Right lobe of liver (tissue), 6 donors: ENCODE results near the gene YPEL4. TPM values are rescaled to one million over a fixed set of nuclear protein-coding genes. Genes with fewer than 3 reads are reported as not detected.
A peak's percentile ranks its signal among the peaks of the same experiment; 100 is the strongest.
"Not testable (repeated sequence)": the region's sequence is repeated elsewhere in the genome, so short reads cannot be mapped to it uniquely, and the experiment has no call there.

Experiments
- ATAC-seq, 4 donors: fragments of 200-7000 bp; cut with Tn5 transposase; one replicate each; pipeline ENCODE4 v1.9.1; 2020; ENCODE audit warnings: mild to moderate bottlenecking in 4 of 4, moderate library complexity in 4 of 4
- DNase-seq, 3 donors: peaks; one replicate each; pipeline ENCODE4 v3.0.0-alpha.2; 2020
- H3K27ac ChIP-seq, 3 donors: fragments of 200-600 bp; one replicate each; pipeline ENCODE4 v1.8.0; 2022
- H3K27me3 ChIP-seq, 2 donors: fragments of 200-600 bp; one replicate each; pipeline ENCODE4 v1.8.0; 2022
- H3K36me3 ChIP-seq, 4 donors: fragments of 200-600 bp; sonication (generic) in 1 of 4; one replicate each; pipeline versions ENCODE4 v1.5.1 to v1.8.0; 2017 to 2022; ENCODE audit warnings: control low read depth in 1 of 4
- H3K4me1 ChIP-seq, 4 donors: fragments of 200-600 bp; sonication (generic) in 1 of 4; one replicate each; pipeline versions ENCODE4 v1.5.1 to v1.8.0; 2017 to 2022; ENCODE audit warnings: control low read depth in 1 of 4
- H3K4me3 ChIP-seq, 3 donors: fragments of 200-600 bp; one replicate each; pipeline ENCODE4 v1.8.0; 2022
- H3K9me3 ChIP-seq, 4 donors: fragments of 200-600 bp; sonication (generic) in 1 of 4; one replicate each; pipeline versions ENCODE4 v1.5.1 to v1.8.0; 2017 to 2022; ENCODE audit warnings: control low read depth in 1 of 4
- POLR2A ChIP-seq: fragments of 450-650 bp; IDR thresholded peaks from one replicate; pipeline ENCODE4 v1.6.1; 2017; ENCODE audit warnings: antibody characterized with exemption, mild to moderate bottlenecking
- WGBS: methylation state at CpG from one replicate; pipeline ENCODE4 v1.1.6; 2018; ENCODE audit warnings: low coverage, low lambda C conversion rate; ENCODE audit not compliant: insufficient coverage; ENCODE audit errors: missing lambda C conversion rate; 5-methylcytosine and 5-hydroxymethylcytosine counted together
- intact Hi-C, 2 donors: fragments of 100-400 bp; cut with DNase I; formaldehyde crosslinking; loops; one replicate each; pipeline versions ENCODE4 v1.11.2 to v1.14.1; 2022
- long read RNA-seq: library from polyadenylated mRNA; unstranded; transcript quantifications from one replicate; pipeline ENCODE4 v2.0.0, GENCODE V29; 2019
- total RNA-seq, 6 experiments: library from RNA; depleted of rRNA in 2 of 6; stranded (reverse); fragments of >200 nt in 2 of 6; fragmentation: NEBNext Ultra II Directional in 3 of 6; extraction: Animal tissue kit (Norgen Biotek cat#: 25700) in 3 of 6; gene quantifications; one replicate each; pipeline versions ENCODE4 v1.1.0 to v1.2.4, GENCODE V29; 2016 to 2023
- TF ChIP-seq, protein P1 (sequence below), 4 donors: fragments of 200-600 bp in 3 of 4; fragments of 450-650 bp in 1 of 4; IDR thresholded peaks; one replicate each; pipeline versions ENCODE4 v1.5.1 to v1.8.0; 2016 to 2022; ENCODE audit warnings: antibody characterized with exemption in 4 of 4, mild to moderate bottlenecking in 2 of 4
- donor health status: DM: no; HTN: yes; CAD: no.
- donor health status: DM: no; HTN: no; CAD: no.
- donor health status: DM: no; HTN: no; CAD: no.
- donor health status: DM: no; HTN: yes; CAD: no.
- donor health status: DM: no; HTN: yes; CAD: no.

The YPEL4 gene, protein sequence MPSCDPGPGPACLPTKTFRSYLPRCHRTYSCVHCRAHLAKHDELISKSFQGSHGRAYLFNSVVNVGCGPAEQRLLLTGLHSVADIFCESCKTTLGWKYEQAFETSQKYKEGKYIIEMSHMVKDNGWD
- under 1 TPM in 4 of 6 experiments, not detected in 2; 0.06 to 0.84 (median 0.30) TPM for total RNA-seq
- long read RNA-seq, partial matches to known transcripts, result 0 of 1 reads
- long read RNA-seq, other reads (novel, unspliced or antisense), result 1 of 1 reads

DNA sequence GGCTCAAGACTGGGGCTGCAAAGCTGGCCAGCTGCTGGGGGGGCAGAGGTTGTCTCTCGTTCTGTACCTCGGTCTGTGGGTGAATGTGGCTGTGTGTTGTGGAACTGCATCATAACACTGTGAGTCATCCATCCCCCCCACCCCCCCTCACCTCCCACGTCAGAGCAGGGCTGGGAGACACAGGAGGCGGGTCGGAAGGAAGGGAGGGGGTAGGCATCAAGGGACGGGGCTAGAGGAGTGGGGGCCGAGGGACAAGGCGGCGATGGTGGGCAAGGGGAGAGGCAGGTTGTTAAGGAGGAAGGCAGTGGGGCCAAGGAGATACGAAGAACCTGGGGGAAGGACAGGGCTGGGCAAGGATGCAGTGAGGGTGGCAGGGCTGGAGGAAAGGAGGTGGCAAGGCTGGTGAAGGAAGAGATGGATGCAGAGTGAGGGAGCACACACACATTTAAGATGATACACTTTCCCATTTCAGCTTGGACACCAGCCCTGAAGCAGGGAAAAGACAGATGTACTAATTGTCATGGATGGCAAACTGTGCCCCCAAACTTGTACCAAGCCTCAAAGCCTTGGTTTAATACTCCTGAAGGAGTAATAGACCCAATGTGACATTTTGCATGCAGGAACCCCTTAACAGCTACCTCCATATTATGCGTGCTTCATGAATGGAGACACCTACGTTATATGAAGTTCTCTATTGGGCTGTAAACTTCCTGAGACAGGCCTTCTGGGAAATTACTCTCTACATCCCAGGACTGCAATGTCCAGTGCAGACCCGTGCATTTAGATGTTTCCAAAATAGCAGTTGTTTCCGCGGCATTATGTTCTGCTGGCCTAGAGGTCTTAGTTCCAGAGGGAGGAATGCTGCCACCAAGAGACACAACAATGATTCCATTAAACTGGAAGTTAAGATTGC, at the start of gene YPEL4:
TSS of gene YPEL4 (minus strand) at position 87 of the 913 bp plus-strand sequence. CDS start 2,805 bp downstream, outside the sequence.
- H3K9me3 ChIP-seq, result no peaks in the 10 kb centered on the region
- H3K4me1 ChIP-seq, result peaks cover 0 to 6% (median 0%) of the 10 kb centered on the region in 4 donors
- intact Hi-C loops, result loop anchor here (10.0 kb wide), 2 partner anchors 185 to 305 kb away; partner anchors contain the start of gene RTN4RL2 (in 1 of the 2)
- TF ChIP-seq POLR2A, result no peak
- TF ChIP-seq, protein P1, sequence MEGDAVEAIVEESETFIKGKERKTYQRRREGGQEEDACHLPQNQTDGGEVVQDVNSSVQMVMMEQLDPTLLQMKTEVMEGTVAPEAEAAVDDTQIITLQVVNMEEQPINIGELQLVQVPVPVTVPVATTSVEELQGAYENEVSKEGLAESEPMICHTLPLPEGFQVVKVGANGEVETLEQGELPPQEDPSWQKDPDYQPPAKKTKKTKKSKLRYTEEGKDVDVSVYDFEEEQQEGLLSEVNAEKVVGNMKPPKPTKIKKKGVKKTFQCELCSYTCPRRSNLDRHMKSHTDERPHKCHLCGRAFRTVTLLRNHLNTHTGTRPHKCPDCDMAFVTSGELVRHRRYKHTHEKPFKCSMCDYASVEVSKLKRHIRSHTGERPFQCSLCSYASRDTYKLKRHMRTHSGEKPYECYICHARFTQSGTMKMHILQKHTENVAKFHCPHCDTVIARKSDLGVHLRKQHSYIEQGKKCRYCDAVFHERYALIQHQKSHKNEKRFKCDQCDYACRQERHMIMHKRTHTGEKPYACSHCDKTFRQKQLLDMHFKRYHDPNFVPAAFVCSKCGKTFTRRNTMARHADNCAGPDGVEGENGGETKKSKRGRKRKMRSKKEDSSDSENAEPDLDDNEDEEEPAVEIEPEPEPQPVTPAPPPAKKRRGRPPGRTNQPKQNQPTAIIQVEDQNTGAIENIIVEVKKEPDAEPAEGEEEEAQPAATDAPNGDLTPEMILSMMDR (IDR thresholded peaks at IDR 0.05), result no peak
- H3K4me3 ChIP-seq, result peak within 1 kb of the TSS in 1 of 3 donors; percentile 7
- ATAC-seq, result peak; percentile 38 to 66 (median 45)
- H3K27ac ChIP-seq, result no peak within 1 kb of the TSS
- H3K27me3 ChIP-seq, result peaks cover 0 to 11% of the 10 kb centered on the region in 2 donors
- WGBS, result 12% methylated on average over 13 of the region's 15 CpGs
- DNase-seq, result peak in 1 of 3 donors; percentile 50
- H3K36me3 ChIP-seq, result no peaks in the 10 kb centered on the region

DNA sequence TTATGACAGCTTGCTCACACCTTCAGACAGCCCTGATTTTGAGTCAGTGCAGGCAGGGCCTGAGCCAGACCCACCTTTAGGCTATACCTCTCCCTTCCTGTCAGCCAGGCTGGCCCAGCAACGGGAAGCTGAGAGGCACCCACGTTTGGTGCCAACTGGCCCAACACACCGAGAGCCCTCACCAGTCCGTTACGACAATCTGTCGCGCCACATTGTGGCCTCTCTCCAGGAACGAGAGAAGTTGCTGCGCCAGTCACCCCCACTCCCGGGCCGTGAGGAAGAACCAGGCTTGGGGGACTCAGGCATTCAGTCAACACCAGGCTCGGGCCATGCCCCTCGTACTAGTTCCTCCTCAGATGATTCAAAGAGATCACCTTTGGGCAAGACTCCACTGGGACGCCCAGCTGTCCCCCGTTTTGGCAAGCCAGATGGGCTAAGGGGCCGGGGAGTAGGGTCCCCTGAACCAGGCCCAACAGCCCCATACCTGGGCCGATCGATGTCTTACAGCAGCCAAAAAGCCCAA, 49.2 kb upstream of the YPEL4 start:
- Histone ChIP-seq H3K27ac (no peak overlapping the region), H3K27me3 (no peaks in the 10 kb centered on the region), H3K9me3 (no peaks in the 10 kb centered on the region), H3K36me3 (peaks cover 12 to 82% (median 46%) of the 10 kb centered on the region in 4 donors), H3K4me1 (no peaks in the 10 kb centered on the region), H3K4me3 (no peak overlapping the region)
- ATAC-seq (peak in 1 of 4 donors; percentile 20), DNase-seq (no peak)
- TF ChIP-seq, protein P1 (IDR thresholded peaks at IDR 0.05), result no peak
- TF ChIP-seq POLR2A, result no peak
- 77% methylated on average over 5 of the region's 18 CpGs for WGBS
- intact Hi-C loops, result no loop called here

DNA sequence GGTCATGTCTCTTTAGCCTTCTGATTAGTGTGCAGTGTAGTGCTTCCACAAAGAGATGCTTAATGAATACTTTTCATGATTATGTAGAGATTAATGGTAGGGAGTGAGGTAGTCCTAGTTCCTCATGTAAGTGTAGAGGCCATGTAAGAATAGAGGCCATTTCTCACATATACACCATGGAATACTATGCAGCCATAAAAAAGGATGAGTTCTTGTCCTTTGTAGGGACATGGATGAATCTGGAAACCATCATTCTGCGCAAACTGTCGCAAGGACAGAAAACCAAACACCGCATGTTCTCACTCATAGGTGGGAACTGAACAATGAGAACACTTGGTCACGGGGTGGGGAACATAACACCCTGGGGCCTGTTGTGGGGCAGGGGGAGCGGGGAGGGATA, 40.8 kb upstream of the YPEL4 start:
- H3K27me3 ChIP-seq, H3K4me3 ChIP-seq, ATAC-seq, DNase-seq, H3K4me1 ChIP-seq, H3K9me3 ChIP-seq, intact Hi-C loops, H3K27ac ChIP-seq: not testable (repeated sequence)
- peaks cover 16 to 93% (median 52%) of the 10 kb centered on the region in 4 donors for H3K36me3 ChIP-seq
- 100% methylated on average over 5 of the region's 5 CpGs for WGBS

DNA sequence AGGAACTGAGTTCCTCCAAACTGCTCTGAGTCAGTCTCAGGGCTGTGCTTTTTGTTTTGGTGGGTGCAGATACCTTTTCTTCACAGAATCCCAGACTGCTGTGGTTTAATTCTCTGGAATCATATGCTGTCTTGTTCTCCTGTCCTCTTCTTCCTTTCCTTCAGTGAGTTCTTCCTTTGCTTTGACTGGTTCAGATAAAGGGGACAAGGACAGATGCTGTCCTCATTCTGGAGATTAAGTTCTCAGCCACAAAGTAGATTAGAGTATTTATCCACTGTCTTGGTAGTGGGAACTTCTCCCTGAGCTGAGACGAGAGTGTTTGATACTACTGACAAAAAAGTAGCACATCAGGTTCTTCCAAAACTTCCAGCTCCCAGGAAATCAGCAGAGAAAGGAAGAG, 31.5 kb upstream of the YPEL4 start:
- intact Hi-C loops, result no loop called here
- no peak for DNase-seq
- H3K4me3 ChIP-seq, result no peak overlapping the region
- no peaks in the 10 kb centered on the region for H3K27me3 ChIP-seq
- H3K4me1 ChIP-seq, result peaks cover 0 to 26% (median 13%) of the 10 kb centered on the region in 4 donors
- 89% methylated on average over 1 of the region's 1 CpG for WGBS
- H3K27ac ChIP-seq, result no peak overlapping the region
- no peak for ATAC-seq
- H3K36me3 ChIP-seq, result peaks cover 0 to 48% (median 3%) of the 10 kb centered on the region in 4 donors
- no peaks in the 10 kb centered on the region for H3K9me3 ChIP-seq
- TF ChIP-seq, protein P1 (IDR thresholded peaks at IDR 0.05), result no peak
- no peak for TF ChIP-seq POLR2A
